ENCODE measurements around the gene SZRD1.

DNA sequence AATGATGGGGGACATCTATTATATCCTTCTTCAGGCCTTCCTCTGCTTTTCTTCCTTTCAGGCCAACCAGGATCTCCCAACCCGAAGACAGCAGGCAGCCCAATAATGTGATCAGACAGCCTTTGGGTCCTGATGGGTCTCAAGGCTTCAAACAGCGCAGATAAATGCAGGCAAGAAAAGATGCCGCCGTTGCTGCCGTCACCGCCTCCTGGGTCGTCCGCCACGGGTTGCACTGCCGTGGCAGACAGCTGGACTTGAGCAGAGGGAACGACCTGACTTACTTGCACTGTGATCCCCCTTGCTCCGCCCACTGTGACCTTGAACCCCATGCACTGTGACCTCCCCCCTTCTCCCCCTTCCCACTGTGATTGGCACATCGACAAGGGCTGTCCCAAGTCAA is 27.9 kb downstream of the SZRD1 start:
- TF ChIP-seq GATA2 (IDR thresholded peaks at IDR 0.05; ENCODE audit: low read depth, low read length) (no peak), GATA3 (IDR thresholded peaks at IDR 0.05; ENCODE audit: low read depth, low read length) (no peak)
